DMS 273 treated with DMSO at 0.1 percent for 48 hours (cell line): ENCODE measurements around the gene TSPAN6.

ENCODE experiments used
- DNase-seq: peaks from one replicate; lab custom pipeline; 2025; lab: John Stamatoyannopoulos, UW

Gene TSPAN6

GRCh38 chrX:100647739-100648138 lies 11.1 kb upstream of the TSPAN6 start:
- DNase-seq, result no peak

DNA sequence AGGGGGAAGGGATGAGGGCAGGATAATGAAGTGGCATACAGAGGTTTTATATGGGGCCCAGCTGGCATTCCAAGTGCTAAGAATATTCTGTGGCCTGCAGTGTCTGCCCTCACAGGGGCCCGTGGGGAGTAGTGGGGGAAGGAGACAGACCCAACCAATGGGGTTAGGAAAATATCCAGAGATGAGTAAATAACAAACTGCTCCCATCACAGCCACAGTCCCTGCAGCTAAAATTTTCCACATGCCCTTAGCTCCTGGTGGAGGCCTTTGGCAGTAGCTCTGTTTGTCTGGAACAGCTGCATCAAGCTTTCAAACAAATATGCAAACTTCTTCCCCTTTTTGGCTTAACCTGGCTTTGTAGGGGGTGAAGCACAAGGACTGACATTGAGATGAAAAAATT lies 10.5 kb upstream of the TSPAN6 start:
- no peak for DNase-seq

DNA sequence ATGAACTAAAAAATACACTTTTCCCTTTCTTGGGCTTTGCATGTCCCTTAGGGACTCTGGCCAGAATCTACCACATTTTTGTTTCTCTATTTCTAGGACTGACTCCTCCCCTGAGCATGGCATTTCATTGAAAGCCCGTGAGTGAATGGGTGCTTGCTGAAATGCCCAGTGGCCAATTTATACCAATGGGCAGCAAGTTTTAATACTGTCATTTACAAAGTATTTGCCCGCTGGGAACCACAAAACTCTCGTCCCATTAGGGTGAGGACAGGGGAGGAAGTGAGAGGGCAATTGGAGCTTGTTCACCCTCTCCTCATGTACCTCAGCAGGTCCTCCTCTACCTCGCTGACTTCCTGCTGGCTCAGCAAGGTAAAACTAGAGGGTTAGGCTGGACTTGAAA lies 8.5 kb upstream of the TSPAN6 start:
- DNase-seq, result no peak

- DNase-seq, result no peak
These were observed 7.6 kb upstream of the TSPAN6 start, which contains the start of gene SRPX2 for GRCh38 chrX:100643956-100644860. Gene SRPX2 (plus strand): TSS chrX:100644199. CDS start chrX:100646323, 2,124 bp downstream.

GRCh38 chrX:100643212-100643611 lies 6.6 kb upstream of the TSPAN6 start:
- no peak for DNase-seq

- DNase-seq, result no peak
These were observed 5.7 kb upstream of the TSPAN6 start for GRCh38 chrX:100642290-100642689.

DNA sequence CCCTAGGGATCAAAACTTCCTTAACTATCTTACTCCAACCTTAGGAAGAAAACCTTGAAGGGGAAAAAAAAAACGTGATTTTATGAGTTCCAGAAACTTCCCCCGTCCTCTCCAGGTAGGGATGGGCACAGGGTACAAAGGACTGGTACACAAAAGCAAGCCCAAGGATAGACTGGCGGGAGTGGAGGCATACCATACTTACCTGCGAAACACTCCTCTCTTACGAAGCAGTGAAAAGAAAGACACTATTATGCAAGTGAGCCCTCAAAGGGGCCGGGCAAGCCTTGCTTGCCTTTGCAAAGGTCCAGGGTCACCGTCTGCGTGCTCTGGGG lies 651 bp downstream of the TSPAN6 start:
- no peak for DNase-seq

DNA sequence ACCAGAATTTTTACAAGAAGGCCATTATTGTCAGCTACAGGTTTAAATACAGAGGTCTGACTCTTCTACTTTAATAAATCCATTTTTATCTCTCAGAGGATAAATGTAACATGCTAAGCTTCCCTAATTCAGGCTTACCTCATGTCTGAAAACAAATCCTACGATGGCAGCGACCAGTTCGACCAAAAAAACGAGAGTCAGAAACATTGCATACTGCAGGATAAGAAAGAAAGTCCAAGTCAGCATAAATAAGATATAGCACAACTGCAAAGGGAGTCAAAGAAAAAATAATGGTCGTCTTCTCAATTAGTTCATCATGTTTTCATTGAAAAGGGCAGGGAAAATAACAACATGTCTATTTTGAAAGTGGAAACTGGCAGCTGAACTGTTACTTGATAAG lies 1.6 kb downstream of the TSPAN6 start:
- DNase-seq, result no peak

DNA sequence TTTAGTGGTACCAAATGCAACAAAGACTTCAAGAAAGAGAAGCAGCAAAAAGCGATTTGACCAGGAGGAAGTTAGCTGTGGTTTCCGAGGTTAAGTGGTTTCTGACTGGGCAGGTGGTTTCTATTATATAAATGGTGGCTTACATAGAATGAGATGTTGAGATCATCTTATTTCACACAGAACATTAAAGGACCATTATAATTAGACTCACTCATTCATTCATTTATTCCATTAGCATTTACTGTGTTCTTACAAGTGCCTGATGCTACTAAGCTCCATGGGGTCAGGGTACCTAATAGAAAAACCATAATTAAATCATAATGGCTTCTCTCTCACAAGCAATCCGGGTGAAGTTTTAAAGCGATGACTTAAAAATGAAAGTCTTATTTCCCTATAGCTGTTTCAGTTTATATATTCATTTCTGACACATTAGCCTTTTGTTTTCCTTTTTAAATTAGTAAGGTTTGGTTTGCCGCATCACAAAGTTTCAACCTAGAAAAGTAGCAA lies 10.6 kb downstream of the TSPAN6 start:
- no peak for DNase-seq

DNA sequence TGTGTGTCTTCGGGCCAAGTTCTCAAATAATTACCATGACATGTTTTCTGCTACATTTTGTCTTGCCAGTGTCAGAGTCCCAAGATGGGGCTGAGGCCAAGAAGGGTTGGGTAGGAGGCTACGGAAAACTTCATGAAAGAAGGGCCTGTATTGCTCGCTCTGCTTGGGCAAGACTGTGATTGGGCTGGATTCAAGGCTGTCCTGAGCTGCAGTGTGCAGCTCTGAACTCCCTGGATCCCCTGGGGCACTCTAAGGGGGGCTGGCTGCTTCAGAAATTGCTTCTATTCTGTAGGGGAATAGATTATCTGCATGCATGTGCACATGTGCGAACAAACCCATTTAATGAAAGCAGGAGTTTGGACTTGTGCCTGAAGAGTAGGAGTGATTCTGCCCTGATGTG lies 13.6 kb downstream of the TSPAN6 start:
- no peak for DNase-seq

GRCh38 chrX:100615005-100615404 lies 21.6 kb downstream of the TSPAN6 start:
- DNase-seq, result no peak

DNA sequence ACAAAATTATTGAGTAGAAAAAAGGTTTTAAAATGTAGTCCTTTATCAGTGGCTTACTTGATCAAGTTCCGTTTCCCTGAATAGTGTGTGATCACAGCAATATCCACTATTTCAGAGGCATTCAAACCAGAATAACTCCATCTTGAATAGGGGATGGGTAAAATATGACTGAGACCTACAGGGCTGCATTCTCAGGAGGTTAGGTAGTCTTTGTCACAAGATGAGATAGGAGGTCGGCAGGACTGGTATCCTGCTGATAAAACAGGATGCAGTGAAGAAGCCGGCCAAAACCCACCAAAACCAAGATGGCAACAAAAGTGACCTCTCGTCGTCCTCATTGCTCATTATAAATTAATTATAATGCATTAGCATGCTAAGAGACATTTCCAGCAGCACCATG lies 24.7 kb downstream of the TSPAN6 start:
- DNase-seq, result no peak

DNA sequence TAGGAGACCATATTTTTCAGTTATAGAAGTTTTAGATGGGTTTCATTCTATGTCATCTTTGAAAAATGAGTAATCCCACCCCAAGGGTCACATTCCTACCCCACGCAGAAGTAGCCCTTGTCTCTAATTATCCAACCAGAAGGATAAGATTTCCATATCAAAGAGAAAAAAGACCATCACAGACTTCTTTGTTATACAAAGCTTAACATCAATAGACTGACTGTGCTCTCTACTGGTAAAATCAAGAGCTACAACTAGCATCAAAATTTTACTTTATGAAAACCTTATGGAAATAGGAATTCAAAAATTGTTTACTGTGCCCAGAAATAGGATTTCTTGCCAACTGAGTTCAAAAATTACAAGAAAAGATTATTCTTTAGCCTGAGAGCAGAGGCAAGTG lies 27.0 kb downstream of the TSPAN6 start:
- DNase-seq, result no peak

DNA sequence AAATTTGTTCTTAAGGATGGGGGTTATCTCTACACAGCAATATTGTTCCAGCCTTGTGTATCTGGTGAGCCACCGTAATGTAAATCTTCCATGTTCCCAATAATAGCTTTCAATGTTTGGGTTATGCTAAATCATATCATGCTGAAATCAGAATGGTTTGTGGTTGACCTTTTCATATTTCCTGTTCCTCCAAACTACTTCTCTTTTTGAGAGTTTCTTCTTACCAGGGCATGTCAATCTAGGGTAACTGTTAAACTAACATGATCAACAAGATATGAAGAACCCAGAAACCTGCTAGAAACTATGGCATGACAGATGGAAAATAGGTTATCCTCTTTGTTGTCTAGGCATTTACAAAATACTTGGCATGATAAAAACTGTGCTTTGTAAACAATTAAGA lies 29.9 kb downstream of the TSPAN6 start:
- no peak for DNase-seq

DNA sequence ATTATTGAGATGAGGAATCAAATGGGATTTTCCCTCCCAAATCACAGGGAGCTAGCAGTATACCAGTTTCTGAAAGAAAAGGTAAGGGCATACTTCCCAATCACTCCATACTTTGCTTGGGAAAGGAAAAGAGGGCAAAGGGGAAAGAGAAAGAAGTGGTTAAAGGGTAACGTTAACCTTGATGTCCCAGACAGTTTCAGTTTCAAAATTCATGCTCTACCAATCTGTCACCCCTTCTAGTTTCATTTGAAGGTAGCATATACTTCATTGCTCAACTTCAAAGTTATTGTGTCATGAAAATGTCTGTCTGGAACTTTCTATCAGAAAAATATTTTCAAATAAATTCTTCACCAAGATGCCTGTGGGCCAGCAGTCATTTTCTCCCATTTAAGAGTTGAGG lies 35.8 kb downstream of the TSPAN6 start:
- DNase-seq, result no peak

- no peak for DNase-seq
These were observed 36.3 kb downstream of the TSPAN6 start for GRCh38 chrX:100600340-100600739.

- no peak for DNase-seq
These were observed 37.1 kb downstream of the TSPAN6 start for GRCh38 chrX:100599456-100599855.

GRCh38 chrX:100596601-100597000 lies 40.0 kb downstream of the TSPAN6 start:
- DNase-seq, result no peak

DNA sequence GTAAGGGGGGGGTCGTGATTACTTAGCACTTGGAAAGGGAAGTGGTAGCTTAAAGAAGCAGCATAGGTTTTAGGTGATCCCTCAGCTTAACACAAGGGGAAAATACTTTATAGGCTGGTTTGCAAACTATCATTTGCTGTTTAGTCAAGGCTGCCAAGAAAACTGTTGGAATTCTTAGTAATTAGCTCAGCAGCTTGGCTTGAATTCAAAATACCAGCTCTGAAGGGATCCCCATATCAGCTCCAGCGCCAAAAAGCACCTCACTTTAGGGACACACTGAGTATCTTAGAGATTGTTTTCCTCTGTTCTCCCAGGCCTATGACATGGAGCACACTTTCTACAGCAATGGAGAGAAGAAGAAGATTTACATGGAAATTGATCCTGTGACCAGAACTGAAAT lies 43.0 kb downstream of the TSPAN6 start:
- DNase-seq, result no peak

GRCh38 chrX:100593126-100593525 lies 43.5 kb downstream of the TSPAN6 start:
- no peak for DNase-seq

DNA sequence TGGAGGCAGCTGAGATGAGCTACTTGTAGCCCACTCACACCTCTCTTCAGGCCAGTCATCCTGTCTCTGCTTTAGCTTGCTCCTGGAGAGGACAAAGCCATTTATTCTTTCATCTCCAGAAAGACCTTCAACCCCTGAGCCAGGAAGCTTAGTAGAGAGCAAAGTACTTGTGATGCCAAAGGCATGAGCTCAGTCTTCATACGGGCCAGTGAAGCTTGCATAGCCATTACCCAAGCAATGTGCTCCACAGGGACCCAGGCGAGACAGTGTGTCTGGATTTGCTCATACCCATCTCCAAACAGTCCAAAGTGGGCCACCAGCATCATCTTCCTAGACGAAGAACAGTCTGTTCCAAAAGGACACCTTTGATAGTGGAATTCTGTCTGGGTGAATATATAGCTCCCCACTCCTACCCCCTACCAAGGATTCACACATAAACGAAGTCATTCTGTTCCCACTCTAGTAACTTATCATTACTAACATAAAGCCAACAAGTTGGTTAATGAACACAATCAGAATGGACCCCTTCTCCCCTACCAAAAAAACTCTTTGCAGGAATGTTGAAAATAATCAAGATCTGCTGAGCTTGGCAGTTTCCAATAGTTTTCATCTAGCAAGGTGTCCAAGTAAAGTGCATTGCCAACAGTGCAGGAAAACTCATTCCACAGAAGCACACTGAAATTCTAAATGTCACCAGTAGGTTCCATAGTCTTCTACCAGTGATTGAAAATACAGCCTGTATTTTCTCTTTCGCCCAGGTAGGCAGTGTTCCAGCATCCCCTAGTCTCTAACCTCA lies 45.2 kb downstream of the TSPAN6 start:
- DNase-seq, result no peak

GRCh38 chrX:100587861-100588260 lies 48.7 kb downstream of the TSPAN6 start:
- DNase-seq, result no peak

DNA sequence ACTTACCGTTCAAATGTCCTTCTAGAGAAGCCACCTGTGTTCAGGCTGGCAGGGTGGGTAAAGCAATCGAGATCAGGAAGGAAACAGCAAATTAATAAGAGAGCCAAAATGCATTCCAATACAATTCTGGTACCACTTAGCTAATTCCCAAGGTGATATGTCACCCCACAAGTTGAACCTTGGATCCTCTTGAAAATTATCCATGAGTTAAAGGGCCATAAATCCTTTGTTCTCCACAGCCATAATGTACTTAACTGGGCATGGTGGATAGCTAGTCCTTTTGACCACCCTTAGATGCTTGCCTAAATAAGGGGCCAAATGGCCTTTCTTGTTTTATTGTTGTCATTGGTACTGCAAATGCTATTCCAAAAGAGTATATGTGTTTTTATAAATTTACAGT lies 49.9 kb downstream of the TSPAN6 start:
- no peak for DNase-seq
